ENCODE measurements around the gene MEOX1. TPM values are rescaled to one million over a fixed set of nuclear protein-coding genes. Genes with fewer than 3 reads are reported as not detected.
"Not testable (repeated sequence)": the region's sequence is repeated elsewhere in the genome, so short reads cannot be mapped to it uniquely, and the experiment has no call there.

Gene MEOX1
- total and polyA plus RNA-seq, 7 donors, result 0.23 to 5.3 (median 2.9) TPM

DNA sequence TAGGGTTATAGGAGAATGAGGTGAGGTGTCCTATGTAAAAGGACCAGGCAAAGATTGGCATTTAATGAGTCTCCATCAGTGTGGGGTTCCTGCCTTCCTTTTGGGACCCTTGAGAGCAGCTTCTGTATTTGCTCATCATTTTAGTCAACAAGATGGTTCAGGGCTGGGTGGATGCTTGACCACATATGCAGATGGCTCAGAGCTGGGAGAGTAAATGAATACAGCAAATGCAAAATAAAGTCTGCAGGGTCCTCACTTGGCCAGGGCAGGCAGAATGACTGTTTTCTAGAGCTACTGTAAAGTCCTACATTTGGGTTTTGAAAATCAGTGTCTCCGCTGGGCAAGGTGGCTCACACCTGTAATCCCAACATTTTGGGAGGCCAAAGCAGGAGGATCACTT, 58.4 kb downstream of the MEOX1 start:
- intact Hi-C loops (cut with DNase I), result no loop called here
- WGBS, 2 donors, result 96 to 98% methylated on average over 1 of the region's 1 CpG
- no peak for DNase-seq

DNA sequence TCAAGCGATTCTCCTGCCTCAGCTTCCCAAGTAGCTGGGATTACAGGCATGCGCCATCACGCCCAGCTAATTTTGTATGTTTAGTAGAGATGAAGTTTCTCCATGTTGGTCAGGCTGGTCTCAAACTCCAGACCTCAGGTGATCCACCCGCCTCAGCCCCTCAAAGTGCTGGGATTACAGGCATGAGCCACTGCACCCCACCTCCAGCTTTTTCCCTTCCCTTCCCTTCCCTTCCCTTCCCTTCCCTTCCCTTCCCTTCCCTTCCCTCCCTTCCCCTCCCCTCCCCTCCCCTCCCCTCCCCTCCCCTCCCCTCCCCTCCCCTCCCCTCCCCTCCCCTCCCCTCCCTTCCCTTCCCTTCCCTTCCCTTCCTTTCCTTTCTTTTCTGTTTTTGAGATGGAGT, 59.2 kb downstream of the MEOX1 start:
- WGBS, 2 donors, result 96% methylated on average over 4 of the region's 4 CpGs
- H3K27me3 ChIP-seq; H3K36me3 ChIP-seq; DNase-seq; intact Hi-C loops (cut with DNase I); H3K9me3 ChIP-seq; H3K4me3 ChIP-seq: not testable (repeated sequence)
- H3K27ac ChIP-seq, result peak overlapping the region in 1 of 4 donors; percentile 70
- H3K4me1 ChIP-seq, result peaks cover 0 to 43% (median 32%) of the 10 kb centered on the region in 4 donors

More for the DNA sequence above, 58.4 kb downstream of the MEOX1 start:
- Histone ChIP-seq H3K27me3 (no peaks in the 10 kb centered on the region), H3K4me1 (peaks cover 0 to 41% (median 32%) of the 10 kb centered on the region in 4 donors), H3K27ac (no peak overlapping the region), H3K36me3 (no peaks in the 10 kb centered on the region), H3K4me3 (no peak overlapping the region), H3K9me3 (no peaks in the 10 kb centered on the region)
- TF ChIP-seq POLR2A (IDR thresholded peaks at IDR 0.05) (no peak), EP300 (IDR thresholded peaks at IDR 0.05) (no peak), POLR2AphosphoS5 (IDR thresholded peaks at IDR 0.05) (no peak)
- TF ChIP-seq, protein P1, sequence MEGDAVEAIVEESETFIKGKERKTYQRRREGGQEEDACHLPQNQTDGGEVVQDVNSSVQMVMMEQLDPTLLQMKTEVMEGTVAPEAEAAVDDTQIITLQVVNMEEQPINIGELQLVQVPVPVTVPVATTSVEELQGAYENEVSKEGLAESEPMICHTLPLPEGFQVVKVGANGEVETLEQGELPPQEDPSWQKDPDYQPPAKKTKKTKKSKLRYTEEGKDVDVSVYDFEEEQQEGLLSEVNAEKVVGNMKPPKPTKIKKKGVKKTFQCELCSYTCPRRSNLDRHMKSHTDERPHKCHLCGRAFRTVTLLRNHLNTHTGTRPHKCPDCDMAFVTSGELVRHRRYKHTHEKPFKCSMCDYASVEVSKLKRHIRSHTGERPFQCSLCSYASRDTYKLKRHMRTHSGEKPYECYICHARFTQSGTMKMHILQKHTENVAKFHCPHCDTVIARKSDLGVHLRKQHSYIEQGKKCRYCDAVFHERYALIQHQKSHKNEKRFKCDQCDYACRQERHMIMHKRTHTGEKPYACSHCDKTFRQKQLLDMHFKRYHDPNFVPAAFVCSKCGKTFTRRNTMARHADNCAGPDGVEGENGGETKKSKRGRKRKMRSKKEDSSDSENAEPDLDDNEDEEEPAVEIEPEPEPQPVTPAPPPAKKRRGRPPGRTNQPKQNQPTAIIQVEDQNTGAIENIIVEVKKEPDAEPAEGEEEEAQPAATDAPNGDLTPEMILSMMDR (IDR thresholded peaks at IDR 0.05), result no peak

DNA sequence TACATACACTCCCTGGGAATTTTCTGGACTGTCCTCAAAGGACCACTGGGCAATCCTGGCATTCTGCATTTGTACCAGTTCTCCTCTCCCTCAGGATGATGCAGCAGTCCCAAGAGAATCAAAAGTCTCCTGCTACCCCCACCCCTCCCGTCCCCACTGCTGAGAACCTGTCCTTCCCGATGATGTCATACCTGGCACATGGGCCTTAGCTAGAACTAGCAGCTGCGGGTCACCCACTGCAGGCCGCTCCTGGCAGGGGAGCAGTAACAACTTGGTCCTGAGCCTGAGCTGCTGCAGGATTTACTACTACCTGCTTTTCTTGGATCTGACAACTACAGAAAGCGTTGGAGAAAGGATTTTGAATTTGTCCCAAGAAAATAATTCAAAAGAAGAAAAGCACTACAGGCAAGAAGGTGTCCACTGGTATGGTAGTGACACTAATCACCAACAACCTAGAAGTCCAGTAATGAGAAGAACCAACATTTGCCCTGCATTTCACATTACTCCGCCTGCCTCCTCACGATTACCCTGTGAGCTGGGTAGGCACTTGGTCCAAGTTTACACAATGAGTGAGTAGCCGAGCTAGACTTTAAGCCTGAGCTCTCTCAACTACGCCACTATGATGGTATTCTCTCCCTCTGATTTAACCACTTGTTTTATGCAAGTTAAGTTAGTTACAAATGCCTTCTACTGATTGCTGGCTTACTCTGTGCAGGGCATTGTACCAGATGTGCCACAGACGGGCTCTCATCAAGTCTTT, 60.3 kb downstream of the MEOX1 start:
- H3K27me3 ChIP-seq, result no peaks in the 10 kb centered on the region
- TF ChIP-seq POLR2A (IDR thresholded peaks at IDR 0.05) (no peak), POLR2AphosphoS5 (IDR thresholded peaks at IDR 0.05) (peak in 2 of 4 donors; percentile 31 to 40)
- WGBS, 2 donors, result 64 to 75% methylated on average over 10 of the region's 10 CpGs
- H3K36me3 ChIP-seq, result no peaks in the 10 kb centered on the region
- H3K9me3 ChIP-seq, result no peaks in the 10 kb centered on the region
- DNase-seq, result peak; percentile 91
- H3K4me3 ChIP-seq, result no peak overlapping the region
- H3K4me1 ChIP-seq, result peaks cover 0 to 43% (median 32%) of the 10 kb centered on the region in 4 donors
- intact Hi-C loops (cut with DNase I), result no loop called here
- peak overlapping the region in 3 of 4 donors; percentile 54 to 75 (median 70) for H3K27ac ChIP-seq

DNA sequence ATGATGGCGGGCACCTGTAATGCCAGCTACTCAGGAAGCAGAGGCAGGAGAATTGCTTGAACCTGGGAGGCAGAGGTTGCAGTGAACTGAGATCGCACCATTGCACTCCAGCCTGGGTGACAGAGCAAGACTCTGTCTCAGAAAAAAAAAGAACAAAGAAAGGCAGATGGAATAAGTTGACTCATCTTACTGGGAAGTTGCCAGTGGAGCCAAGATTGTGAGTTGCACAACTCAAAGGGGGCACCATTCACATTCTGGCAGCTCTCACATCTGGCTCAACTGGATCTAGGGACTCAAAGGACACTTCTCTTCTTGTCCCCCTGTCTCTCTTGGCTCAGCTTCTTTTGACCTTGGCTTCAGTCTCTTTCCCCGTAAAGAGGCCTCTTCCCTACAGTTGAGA, 61.9 kb downstream of the MEOX1 start:
- H3K4me1 ChIP-seq, result peaks cover 0 to 43% (median 32%) of the 10 kb centered on the region in 4 donors
- intact Hi-C loops (cut with DNase I), result no loop called here
- no peak overlapping the region for H3K4me3 ChIP-seq
- H3K9me3 ChIP-seq, result no peaks in the 10 kb centered on the region
- H3K36me3 ChIP-seq, result no peaks in the 10 kb centered on the region
- no peak for DNase-seq
- WGBS, 2 donors, result 87 to 88% methylated on average over 3 of the region's 3 CpGs
- peak in 2 of 4 donors; percentile 13 to 24 for TF ChIP-seq POLR2AphosphoS5 (IDR thresholded peaks at IDR 0.05)
- TF ChIP-seq, protein P1 (IDR thresholded peaks at IDR 0.05), result no peak
- no peak for TF ChIP-seq POLR2A (IDR thresholded peaks at IDR 0.05)
- no peak for TF ChIP-seq EP300 (IDR thresholded peaks at IDR 0.05)
- H3K27ac ChIP-seq, result peak overlapping the region in 1 of 4 donors; percentile 70
- H3K27me3 ChIP-seq, result no peaks in the 10 kb centered on the region

DNA sequence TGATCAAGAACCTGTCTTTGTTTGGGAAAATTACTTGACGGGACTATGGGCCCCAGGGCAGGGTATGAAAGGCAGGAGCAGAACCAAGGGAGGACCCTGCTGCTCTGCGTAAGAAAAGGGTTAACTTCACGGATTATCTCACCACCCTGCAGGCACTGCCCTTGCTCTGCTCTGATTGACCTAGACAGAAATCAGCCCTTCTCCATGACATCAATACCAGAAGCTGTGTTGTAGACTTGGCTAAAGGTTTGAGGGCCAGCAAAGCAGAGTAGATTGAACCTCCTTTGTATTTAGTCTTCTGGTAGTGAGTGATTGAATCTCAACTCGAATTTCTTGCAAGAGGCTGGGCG, 62.7 kb downstream of the MEOX1 start:
- Histone ChIP-seq H3K9me3 (no peaks in the 10 kb centered on the region), H3K4me1 (peaks cover 0 to 43% (median 32%) of the 10 kb centered on the region in 4 donors), H3K4me3 (no peak overlapping the region), H3K27me3 (no peaks in the 10 kb centered on the region), H3K36me3 (no peaks in the 10 kb centered on the region), H3K27ac (no peak overlapping the region)
- intact Hi-C loops (cut with DNase I), result no loop called here
- no peak for DNase-seq
- WGBS, 2 donors, result 73 to 86% methylated on average over 5 of the region's 5 CpGs
- TF ChIP-seq EP300 (IDR thresholded peaks at IDR 0.05) (no peak), POLR2AphosphoS5 (IDR thresholded peaks at IDR 0.05) (no peak), POLR2A (IDR thresholded peaks at IDR 0.05) (no peak)
- TF ChIP-seq, protein P1 (IDR thresholded peaks at IDR 0.05), result no peak
